Measurements from ENCODE around the gene OR2T10. TPM values are rescaled to one million over a fixed set of nuclear protein-coding genes. Genes with fewer than 3 reads are reported as not detected.
A peak's percentile ranks its signal among the peaks of the same experiment; 100 is the strongest.

The OR2T10 gene
- total RNA-seq, 3 donors from 2014 or later = not detected

GRCh38 chr1:248599396-248599795 lies 1.9 kb upstream of the OR2T10 start:
- H3K4me1 ChIP-seq (ENCODE audit: low read depth) = no peaks in the 10 kb centered on the region
- ATAC-seq = no peak
- intact Hi-C loops (cut with DNase I, micrococcal nuclease) = no loop called here
- no peaks in the 10 kb centered on the region for H3K9me3 ChIP-seq
- DNase-seq = no peak
- TF ChIP-seq, protein P1, sequence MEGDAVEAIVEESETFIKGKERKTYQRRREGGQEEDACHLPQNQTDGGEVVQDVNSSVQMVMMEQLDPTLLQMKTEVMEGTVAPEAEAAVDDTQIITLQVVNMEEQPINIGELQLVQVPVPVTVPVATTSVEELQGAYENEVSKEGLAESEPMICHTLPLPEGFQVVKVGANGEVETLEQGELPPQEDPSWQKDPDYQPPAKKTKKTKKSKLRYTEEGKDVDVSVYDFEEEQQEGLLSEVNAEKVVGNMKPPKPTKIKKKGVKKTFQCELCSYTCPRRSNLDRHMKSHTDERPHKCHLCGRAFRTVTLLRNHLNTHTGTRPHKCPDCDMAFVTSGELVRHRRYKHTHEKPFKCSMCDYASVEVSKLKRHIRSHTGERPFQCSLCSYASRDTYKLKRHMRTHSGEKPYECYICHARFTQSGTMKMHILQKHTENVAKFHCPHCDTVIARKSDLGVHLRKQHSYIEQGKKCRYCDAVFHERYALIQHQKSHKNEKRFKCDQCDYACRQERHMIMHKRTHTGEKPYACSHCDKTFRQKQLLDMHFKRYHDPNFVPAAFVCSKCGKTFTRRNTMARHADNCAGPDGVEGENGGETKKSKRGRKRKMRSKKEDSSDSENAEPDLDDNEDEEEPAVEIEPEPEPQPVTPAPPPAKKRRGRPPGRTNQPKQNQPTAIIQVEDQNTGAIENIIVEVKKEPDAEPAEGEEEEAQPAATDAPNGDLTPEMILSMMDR (IDR thresholded peaks at IDR 0.05) = no peak
- H3K4me3 ChIP-seq = no peak overlapping the region
- H3K36me3 ChIP-seq (ENCODE audit: low read depth) = no peaks in the 10 kb centered on the region

DNA sequence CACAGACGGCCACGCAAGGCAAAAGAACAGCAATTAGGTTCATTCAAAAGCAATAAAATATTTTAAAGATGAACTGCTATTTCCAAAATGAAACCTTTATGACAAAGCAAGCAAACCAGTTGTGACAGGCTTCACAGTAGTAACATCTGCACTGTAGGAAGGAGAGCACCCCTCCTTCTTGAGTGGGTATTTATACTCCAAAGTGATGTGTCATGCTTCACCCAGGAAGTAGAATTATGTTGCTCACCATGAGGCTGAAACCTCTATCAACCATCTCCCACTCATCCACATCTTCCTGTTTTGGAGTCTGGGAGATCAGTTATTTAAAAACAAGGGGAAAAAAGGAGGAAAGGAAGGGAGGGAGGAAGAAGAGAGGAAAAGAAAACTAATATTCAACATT lies 885 bp downstream of the OR2T10 start:
- DNase-seq (no peak), ATAC-seq (no peak)
- TF ChIP-seq, protein P1 (IDR thresholded peaks at IDR 0.05) = no peak
- no peaks in the 10 kb centered on the region for H3K9me3 ChIP-seq
- no peak overlapping the region for H3K4me3 ChIP-seq
- no peaks in the 10 kb centered on the region for H3K4me1 ChIP-seq (ENCODE audit: low read depth)
- intact Hi-C loops (cut with DNase I, micrococcal nuclease) = no loop called here
- no peaks in the 10 kb centered on the region for H3K36me3 ChIP-seq (ENCODE audit: low read depth)

DNA sequence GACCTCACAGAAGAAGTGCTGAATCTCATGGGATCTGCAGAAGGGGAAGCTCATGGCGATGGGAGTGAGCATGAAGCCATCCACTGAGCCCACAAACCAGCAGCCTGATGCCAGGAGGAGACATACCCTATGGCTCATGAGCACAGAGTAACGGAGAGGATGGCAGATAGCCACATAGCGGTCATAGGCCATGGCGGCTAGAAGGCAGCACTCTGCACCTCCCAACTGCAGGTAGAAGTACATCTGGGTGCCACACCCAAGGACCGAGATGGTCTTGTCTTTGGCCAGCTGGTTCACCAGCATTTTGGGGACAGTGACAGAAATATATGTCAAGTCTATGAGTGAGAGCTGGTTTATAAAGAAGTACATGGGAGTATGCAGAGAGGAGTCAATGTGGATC lies 4.3 kb downstream of the OR2T10 start:
- TF ChIP-seq, protein P1 (IDR thresholded peaks at IDR 0.05) = no peak
- intact Hi-C loops (cut with DNase I, micrococcal nuclease) = no loop called here
- no peak for DNase-seq
- no peaks in the 10 kb centered on the region for H3K4me1 ChIP-seq (ENCODE audit: low read depth)
- H3K4me3 ChIP-seq = no peak overlapping the region
- ATAC-seq = no peak
- H3K9me3 ChIP-seq = no peaks in the 10 kb centered on the region
- no peaks in the 10 kb centered on the region for H3K36me3 ChIP-seq (ENCODE audit: low read depth)

GRCh38 chr1:248592655-248593054 lies 4.8 kb downstream of the OR2T10 start:
- no peaks in the 10 kb centered on the region for H3K36me3 ChIP-seq (ENCODE audit: low read depth)
- DNase-seq = no peak
- H3K9me3 ChIP-seq = no peaks in the 10 kb centered on the region
- no peak for ATAC-seq
- no peaks in the 10 kb centered on the region for H3K4me1 ChIP-seq (ENCODE audit: low read depth)
- intact Hi-C loops (cut with DNase I, micrococcal nuclease) = no loop called here
- TF ChIP-seq, protein P1 (IDR thresholded peaks at IDR 0.05) = no peak
- H3K4me3 ChIP-seq = no peak overlapping the region

DNA sequence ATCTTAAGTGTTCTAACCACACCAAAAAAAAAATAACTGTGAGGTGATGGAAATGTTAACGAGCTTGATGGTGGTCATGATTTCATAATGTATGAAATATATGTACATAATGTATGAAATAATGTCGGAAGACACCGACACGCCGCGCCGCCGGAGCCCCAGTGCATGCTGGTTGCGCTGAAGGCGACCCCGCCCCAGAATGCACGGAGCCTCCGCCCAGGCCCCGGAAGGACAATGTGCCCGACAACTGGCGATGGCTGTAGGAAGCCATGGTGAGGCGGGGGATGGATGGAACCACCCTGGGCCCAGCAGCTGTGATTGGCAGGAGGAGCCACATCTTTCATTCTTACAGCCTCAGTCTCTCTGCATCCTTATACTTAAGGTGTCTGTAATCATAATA lies 7.4 kb downstream of the OR2T10 start:
- ATAC-seq = no peak
- TF ChIP-seq, protein P1 (IDR thresholded peaks at IDR 0.05) = no peak
- H3K4me3 ChIP-seq = no peak overlapping the region
- H3K36me3 ChIP-seq (ENCODE audit: low read depth) = no peaks in the 10 kb centered on the region
- intact Hi-C loops (cut with DNase I, micrococcal nuclease) = no loop called here
- DNase-seq = peak in 1 of 3 donors; percentile 42
- no peaks in the 10 kb centered on the region for H3K9me3 ChIP-seq
- H3K4me1 ChIP-seq (ENCODE audit: low read depth) = no peaks in the 10 kb centered on the region

DNA sequence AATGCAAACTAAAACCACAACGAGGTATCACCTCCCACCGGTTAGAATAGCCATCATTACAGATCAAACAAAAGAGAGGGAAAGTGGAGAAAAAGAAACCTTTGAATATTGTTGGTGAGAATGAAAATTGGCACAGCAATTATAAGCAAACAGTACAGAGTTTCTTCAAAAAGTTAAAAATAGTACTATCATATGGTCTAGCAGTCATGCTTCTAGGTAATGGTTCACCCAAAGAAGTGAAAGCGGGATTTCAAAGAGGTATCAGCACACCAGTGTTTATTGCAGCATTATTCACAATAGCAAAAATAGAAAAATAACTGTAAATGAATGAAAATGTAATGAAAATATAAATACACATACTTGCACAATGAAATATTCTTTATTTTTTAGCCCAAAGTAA lies 8.2 kb downstream of the OR2T10 start:
- Histone ChIP-seq H3K4me1 (ENCODE audit: low read depth) (no peaks in the 10 kb centered on the region), H3K4me3 (no peak overlapping the region), H3K36me3 (ENCODE audit: low read depth) (no peaks in the 10 kb centered on the region), H3K9me3 (no peaks in the 10 kb centered on the region)
- DNase-seq = no peak
- intact Hi-C loops (cut with DNase I, micrococcal nuclease) = no loop called here
- TF ChIP-seq, protein P1 (IDR thresholded peaks at IDR 0.05) = no peak
- ATAC-seq = no peak

All from mucosa of descending colon (tissue), 3 donors.